Measurements from ENCODE around the gene TRIO.

TRIO gene

GRCh38 chr5:14264605-14265316 lies 121.6 kb downstream of the TRIO start:
- peak; percentile 22 to 93 (median 79) for DNase-seq

GRCh38 chr5:14265570-14265969 lies 122.4 kb downstream of the TRIO start:
- DNase-seq, result no peak

- no peak for DNase-seq
These were observed 123.0 kb downstream of the TRIO start for GRCh38 chr5:14266171-14266570.

GRCh38 chr5:14266686-14267085 lies 123.5 kb downstream of the TRIO start:
- DNase-seq, result no peak

GRCh38 chr5:14267166-14267838 lies 124.2 kb downstream of the TRIO start:
- DNase-seq, result no peak

GRCh38 chr5:14267991-14268708 lies 125.0 kb downstream of the TRIO start:
- peak in 7 of 51 donors; percentile 14 to 65 (median 22) for DNase-seq

- DNase-seq, result peak in 12 of 51 donors; percentile 23 to 65 (median 34)
These were observed 125.6 kb downstream of the TRIO start for GRCh38 chr5:14268738-14269137.

GRCh38 chr5:14269395-14269794 lies 126.3 kb downstream of the TRIO start:
- no peak for DNase-seq

- DNase-seq, result peak in 6 of 51 donors; percentile 26 to 65 (median 38)
These were observed 127.1 kb downstream of the TRIO start for GRCh38 chr5:14270209-14270702.

GRCh38 chr5:14272548-14273205 lies 129.5 kb downstream of the TRIO start:
- no peak for DNase-seq

- DNase-seq, result no peak
These were observed 130.1 kb downstream of the TRIO start for GRCh38 chr5:14273207-14273767.

- DNase-seq, result peak in 1 of 51 donors; percentile 4
These were observed 133.2 kb downstream of the TRIO start for GRCh38 chr5:14276380-14276779.

- DNase-seq, result no peak
These were observed 134.5 kb downstream of the TRIO start for GRCh38 chr5:14277385-14278320.

- no peak for DNase-seq
These were observed 137.2 kb downstream of the TRIO start for GRCh38 chr5:14280294-14280854.

GRCh38 chr5:14281746-14282181 lies 138.6 kb downstream of the TRIO start:
- DNase-seq, result no peak

GRCh38 chr5:14283139-14283538 lies 140.0 kb downstream of the TRIO start:
- no peak for DNase-seq

GRCh38 chr5:14284392-14285148 lies 141.4 kb downstream of the TRIO start:
- no peak for DNase-seq

GRCh38 chr5:14286007-14286406 lies 142.9 kb downstream of the TRIO start:
- DNase-seq, result no peak
